ENCODE measurements around the gene MEX3A. TPM values are rescaled to one million over a fixed set of nuclear protein-coding genes. Genes with fewer than 3 reads are reported as not detected.
A peak's percentile ranks its signal among the peaks of the same experiment; 100 is the strongest.
"Not testable (repeated sequence)": the region's sequence is repeated elsewhere in the genome, so short reads cannot be mapped to it uniquely, and the experiment has no call there.

The MEX3A gene
- 5.0 and 6.5 TPM in 2 replicates for total RNA-seq

DNA sequence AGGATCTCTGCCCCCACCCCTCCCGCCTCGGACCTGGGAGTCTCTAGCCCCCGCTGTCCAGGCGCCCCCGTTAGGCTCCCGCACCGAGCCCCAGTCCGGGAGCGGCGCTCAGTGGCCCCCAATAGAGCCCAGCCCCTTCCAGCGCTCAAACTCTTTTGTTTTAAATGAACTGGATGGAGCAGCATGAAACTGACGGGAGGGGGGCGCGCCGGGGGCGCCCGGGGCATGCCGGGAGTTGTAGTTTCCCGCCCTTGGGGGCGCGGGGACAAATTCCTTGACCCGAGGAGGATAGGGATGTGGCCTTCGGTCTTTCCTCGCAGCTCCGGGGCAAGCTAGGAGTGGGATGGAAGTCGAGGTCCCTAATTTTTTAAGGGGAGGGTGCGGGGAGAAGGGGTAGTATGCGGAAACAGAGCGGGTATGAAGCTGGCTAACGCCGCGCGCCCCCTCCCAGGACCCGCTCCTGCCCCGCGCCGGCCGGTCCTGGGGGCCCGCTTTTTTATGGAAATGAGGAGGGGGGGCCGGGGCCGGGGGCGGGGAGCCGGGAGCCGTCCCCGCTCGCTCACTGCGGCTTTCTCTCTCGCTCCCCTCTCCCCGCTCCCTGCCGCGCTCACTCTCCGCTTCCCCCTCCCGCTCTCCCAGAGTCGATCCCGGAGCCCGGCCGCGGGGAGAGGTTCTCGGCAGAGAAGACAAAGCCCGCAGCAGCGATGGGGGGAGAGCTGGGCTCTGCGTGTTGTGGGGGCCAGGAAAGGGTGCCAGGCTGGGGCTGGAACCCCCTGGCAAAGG is at the start of gene MEX3A:
Gene MEX3A, minus strand, starts transcription at position 157 of the 783 bp plus-strand sequence. CDS start 467 bp downstream, outside the sequence.
- DNase-seq (ENCODE audit: low read depth, low spot score) = no peak

DNA sequence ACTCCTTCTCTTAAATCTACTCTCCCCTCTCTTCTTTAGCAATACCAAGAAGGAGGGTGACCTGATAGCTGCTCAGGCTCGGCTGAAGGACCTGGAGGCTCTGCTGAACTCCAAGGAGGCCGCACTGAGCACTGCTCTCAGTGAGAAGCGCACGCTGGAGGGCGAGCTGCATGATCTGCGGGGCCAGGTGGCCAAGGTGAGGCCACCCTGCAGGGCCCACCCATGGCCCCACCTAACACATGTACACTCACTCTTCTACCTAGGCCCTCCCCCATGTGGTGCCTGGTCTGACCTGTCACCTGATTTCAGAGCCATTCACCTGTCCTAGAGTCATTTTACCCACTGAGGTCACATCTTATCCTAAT is 48.3 kb upstream of the MEX3A start:
- DNase-seq (ENCODE audit: low read depth, low spot score) = no peak

DNA sequence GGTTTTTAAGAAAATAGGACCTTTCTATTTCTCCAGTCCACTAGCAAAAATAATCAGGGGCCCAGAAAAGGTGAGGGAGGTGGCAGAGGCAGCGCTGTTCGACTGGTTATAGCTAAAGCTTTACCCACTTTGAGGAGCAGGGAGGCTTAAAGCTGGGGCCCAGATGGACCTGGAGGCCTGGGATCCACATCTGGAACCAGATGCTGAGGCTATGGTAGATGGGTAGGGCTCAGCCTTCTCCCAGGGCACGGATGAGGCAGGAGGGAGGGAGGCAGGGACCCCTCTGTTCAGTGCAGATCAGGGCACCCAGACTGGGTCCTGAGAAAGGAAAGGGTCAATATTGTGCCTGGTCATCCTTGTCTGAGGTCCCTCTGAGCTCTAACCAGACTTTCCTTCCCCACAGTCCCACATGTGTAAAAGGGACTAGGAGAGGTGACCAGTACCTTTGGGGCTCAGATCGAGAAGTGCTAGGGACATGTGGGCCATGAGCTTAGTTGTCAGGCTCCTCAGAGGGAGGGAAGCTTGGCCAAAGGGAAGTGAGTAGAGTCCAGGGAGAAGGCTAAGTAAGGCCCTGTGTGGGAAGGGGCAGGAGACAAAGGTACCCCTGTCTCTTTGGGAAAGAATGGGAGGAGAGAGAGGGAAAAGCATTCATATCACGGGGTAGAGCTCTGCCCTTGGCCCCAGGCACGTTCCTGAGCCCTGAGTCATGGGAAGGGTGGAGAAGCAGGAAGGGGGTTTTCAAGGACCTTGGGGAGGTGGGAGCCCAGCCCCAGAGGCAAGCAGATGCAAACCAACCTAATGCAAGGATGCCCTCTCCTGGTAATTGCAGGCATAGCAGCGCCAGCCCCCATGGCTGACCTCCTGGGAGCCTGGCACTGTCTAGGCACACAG is 47.7 kb upstream of the MEX3A start:
- DNase-seq (ENCODE audit: low read depth, low spot score) = peak; percentile 90

DNA sequence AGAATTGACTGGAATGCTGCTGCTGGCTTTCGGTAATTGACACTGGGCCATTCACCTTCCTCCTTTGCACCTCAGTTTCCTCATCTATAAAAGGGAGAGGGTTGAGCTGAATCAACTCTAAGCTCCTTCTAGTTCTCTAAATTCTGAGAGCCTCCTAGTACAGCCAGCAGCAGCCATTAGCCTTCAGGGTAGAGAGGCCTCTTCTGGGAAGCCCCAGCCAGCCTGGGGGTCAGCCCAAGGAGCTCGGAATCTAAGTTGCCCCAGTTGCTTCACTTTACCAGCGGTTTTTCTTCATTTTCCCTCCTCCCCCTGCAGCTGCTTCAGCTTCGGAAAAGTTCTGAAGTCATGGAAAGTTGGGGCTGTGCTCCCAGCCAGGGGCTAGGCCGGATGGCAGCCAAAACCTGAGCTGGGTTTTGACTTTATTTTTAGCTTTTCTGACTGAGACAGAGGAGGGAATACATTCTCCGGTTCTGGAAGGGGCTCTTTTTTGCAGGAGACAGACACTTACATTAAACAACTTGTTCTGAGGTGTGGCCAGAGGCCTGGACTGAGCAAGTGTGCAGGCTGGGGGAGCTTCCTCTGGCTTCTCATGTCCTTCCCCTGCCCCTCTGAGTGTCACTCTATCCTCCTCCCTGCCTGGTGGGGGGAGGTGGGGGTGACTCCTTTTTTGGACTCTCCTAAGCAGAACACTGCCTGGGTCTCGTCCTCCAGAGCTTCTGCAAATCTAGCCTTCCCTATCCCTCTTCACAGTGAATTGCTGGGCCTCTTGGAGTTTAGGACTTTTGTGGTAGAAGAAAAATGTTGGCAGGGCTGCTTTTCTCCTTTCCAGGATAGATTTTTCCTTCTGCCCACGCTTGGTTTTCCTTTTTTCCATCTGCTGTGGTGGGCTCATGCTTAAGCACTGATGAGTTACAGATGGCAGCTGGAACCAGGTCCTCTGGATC is 46.7 kb upstream of the MEX3A start:
- no peak for DNase-seq (ENCODE audit: low read depth, low spot score)

- no peak for DNase-seq (ENCODE audit: low read depth, low spot score)
These were observed 46.0 kb upstream of the MEX3A start for GRCh38 chr1:156128308-156128653.

DNA sequence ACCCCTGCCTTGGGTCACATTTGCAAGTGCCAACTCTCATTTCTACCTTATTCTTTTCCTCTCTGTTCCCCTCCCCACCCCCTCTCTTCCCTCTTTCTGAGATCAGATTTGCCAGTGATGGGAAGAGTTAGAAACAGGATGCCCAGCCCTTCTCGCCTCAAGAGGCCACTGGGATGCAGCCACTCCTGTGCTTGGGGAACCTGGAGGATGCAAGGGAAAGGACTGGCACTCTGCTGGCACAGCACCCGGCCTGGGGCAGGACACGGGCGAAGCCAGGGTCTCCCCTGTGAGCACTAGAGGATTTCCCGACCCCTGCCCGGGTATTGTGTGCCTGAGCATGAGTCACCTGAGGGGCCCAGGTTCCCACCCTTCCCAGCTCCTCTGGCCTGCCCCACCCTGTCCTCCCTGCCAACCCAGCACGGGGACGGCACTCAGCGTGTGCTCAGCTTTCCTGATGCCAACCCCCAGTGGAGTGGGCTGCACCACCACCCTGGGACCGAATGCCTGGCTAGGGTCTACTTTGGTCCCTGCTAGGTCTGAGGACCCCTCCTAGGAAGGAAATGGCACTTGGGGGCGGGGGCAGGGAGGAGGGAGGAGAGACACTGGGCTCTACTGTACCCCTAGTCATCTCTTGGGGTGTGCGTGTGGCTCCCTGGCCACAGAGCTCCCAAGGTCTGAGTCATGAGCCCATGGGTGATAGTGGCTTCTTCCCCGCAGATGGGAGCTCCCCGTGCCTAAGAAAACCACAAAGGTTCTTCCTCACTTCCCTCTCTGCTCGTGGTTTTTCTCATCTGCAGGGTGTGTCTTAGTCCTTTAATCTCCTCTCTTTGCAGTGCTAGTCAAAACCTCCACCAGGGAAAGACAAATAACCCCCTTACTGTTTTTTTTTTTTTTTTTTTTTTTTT is 44.6 kb upstream of the MEX3A start:
- DNase-seq (ENCODE audit: low read depth, low spot score) = no peak

GRCh38 chr1:156126043-156126629 is 43.9 kb upstream of the MEX3A start:
- DNase-seq (ENCODE audit: low read depth, low spot score) = peak; percentile 91

DNA sequence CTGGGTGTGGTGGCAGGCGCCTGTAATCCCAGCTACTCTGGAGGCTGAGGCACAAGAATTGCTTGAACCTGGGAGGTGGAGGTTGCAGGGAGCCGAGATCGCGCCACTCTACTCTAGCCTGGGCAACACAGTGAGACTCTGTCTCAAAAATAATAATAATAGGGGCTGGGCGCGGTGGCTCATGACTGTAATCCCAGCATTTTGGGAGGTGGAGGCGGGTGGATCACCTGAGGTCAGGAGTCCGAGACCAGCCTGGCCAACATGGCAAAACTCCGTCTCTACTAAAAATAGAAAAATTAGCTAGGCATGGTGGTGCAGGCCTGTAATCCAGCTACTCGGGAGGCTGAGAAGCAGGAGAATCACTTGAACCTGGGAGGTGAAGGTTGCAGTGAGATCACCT is 43.3 kb upstream of the MEX3A start:
- DNase-seq (ENCODE audit: low read depth, low spot score) = not testable (repeated sequence)

- DNase-seq (ENCODE audit: low read depth, low spot score) = no peak
These were observed 42.6 kb upstream of the MEX3A start for GRCh38 chr1:156124557-156125483.

DNA sequence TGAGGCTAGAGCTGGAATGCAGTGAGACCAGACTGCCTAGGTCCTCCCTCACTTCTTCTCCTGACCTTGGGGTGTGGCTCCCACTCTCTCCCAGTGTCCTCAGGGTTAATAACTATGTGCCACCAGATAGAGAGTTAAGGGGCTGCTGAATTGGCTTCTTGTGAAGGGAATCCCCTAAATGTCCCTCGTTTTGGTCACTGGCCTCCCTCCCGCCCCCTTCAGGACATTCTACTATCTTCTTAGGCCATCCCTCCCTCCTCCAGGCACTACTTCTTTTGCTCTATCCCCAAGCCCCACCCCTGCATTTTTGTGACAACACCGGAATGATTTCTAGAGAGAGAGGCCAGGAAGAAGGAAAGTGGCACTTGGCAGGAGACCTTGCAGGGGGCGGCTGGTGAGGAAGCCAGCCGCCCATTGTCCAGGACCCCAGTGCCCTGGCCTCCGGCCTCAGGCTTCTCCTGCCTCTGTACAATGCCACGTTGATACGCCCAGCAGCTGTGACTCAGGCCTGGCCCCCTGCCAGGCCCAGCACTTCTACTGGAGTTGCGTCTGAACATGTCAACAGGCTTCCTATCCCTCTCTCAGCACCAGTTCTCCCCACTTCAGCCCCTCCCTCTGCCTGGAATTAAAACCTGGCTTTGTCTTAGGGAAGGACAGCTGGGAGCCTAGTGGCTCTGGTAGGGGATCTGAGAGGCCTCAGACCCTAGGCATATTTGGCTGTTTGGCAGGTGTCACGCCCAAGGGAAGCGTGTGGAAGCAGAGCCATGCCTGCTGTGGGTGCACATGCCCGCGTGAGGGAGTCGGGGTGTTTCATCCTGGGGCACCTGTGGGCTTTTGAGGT is 41.3 kb upstream of the MEX3A start:
- DNase-seq (ENCODE audit: low read depth, low spot score) = peak; percentile 97

GRCh38 chr1:156122519-156123355 is 40.5 kb upstream of the MEX3A start:
- DNase-seq (ENCODE audit: low read depth, low spot score) = peak; percentile 83

GRCh38 chr1:156122086-156122485 is 39.8 kb upstream of the MEX3A start:
- DNase-seq (ENCODE audit: low read depth, low spot score) = no peak

DNA sequence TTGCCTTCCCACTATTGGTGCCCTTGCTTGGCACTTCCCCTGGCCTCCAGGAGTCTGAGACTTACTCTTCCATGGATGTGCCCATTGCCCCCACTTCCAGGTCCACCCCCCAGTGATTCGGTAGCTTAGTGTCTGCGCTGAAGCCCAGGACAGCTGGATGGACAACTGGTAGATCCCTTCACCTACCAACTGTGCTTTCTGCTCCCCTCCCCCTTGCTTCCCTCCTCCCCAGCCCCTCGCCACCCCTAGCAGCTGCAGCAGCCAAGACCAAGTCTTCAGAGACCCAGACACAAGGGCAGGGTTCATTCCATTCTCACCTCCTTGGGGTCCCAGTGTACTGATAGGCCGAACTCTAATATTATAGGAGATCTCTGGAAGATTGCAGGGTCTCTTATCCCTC is 39.2 kb upstream of the MEX3A start:
- DNase-seq (ENCODE audit: low read depth, low spot score) = no peak

DNA sequence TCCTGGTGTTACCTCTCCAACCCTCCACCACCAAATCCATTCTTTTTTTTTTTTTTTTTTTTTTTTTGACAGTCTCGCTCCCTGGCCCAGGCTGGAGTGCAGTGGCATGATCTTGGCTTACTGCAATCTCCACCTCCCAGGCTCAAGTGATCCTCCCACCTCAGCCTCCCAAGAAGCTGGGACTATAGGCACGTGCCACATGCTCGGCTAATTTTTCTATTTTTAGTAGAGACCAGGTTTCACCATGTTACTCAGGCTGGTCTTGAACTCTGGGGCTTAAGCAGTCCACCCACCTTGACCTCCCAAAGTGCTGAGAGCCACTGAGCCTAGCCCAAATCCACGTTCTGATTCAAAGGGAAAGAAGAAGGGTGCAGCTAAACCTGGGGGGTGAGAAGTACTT is 38.7 kb upstream of the MEX3A start:
- not testable (repeated sequence) for DNase-seq (ENCODE audit: low read depth, low spot score)

DNA sequence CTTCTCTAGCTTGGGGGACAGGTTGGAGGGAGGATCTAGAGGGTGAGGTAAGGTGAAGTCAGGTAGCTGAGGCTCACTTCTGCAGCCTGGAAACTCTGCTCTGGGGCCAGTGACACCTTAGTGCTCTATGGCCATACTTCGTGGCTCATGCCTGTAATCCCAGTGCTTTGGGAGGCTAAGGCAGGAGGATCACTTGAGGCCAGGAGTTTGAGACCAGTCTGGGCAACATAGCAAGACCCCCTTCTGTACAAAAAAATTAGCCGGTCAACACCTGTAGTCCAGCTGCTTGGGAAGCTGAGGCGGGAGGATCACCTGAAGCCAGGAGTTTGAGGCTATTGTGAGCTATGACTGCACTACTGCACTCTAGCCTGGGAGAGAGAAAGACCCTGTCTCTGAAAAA is 38.1 kb upstream of the MEX3A start:
- DNase-seq (ENCODE audit: low read depth, low spot score) = no peak

DNA sequence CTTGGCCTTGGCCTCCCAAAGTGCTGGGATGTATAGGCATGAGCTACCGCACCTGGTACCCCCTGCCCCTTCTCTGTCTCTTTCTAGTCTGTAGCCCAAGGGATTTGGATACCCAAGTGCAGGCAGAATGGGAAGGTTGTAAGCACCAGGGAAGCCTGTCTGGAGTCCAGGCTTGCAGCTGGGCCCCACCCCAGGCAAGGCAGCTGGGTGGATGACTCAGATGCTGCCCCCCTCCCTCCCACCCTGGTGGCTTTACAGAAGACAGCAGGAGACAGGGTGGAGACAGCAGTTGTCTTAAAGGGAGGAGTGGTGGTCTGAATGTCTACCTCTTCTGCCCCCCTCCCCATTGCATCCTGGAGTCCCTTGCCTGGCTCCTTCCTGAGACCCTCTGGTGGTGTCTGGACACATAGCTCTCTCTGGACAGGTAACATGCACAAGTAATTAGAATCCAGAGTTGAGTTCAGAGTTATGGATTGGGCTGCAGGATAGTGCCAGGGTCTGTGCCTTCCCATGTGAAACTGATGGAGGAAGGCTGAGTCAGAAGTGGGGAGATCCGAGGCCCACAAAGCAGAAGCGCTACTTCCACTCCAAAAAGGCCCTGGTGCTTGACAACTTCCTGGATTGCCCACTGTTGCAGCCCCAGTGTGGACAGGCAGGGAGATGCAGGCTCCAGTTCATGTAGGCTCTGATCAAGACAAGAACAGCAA is 37.4 kb upstream of the MEX3A start:
- DNase-seq (ENCODE audit: low read depth, low spot score) = no peak
